H1 (cell line): ENCODE data around the gene HEXIM2. TPM values are rescaled to one million over a fixed set of nuclear protein-coding genes. Genes with fewer than 3 reads are reported as not detected.

Source experiments
- ASH2L ChIP-seq: fragments of 200-600, 300-600 bp; sonication (generic); IDR thresholded peaks from one replicate; pipeline ENCODE4 v1.7.1; 2017; ENCODE audit warnings: low read length
- BACH1 ChIP-seq: IDR thresholded peaks from 2 replicates; pipeline ENCODE4 v1.6.1; 2012; ENCODE audit warnings: low read length, improper control_type of control experiment
- BCL11A ChIP-seq, 2 experiments: IDR thresholded peaks; one replicate each; pipeline ENCODE4 v1.6.1; 2011; ENCODE audit warnings: low read depth in 2 of 2, low read length in 2 of 2, mild to moderate bottlenecking in 2 of 2
- CHD1 ChIP-seq: IDR thresholded peaks from 2 replicates; pipeline ENCODE4 v1.6.1; 2012; ENCODE audit warnings: low read depth, low read length, improper control_type of control experiment
- EGR1 ChIP-seq: IDR thresholded peaks from 2 replicates; pipeline ENCODE4 v1.6.1; 2011; ENCODE audit warnings: low read depth, low read length, borderline replicate concordance
- EZH2 ChIP-seq: fragments of 200-600 bp; sonication (generic); IDR thresholded peaks from 2 replicates; pipeline ENCODE4 v1.7.1; 2012; ENCODE audit warnings: low read depth, mild to moderate bottlenecking, moderate library complexity, low read length, inconsistent platforms; ENCODE audit not compliant: severe bottlenecking
- GTF2F1 ChIP-seq: IDR thresholded peaks from 2 replicates; pipeline ENCODE4 v1.6.1; 2012; ENCODE audit warnings: low read depth, low read length, improper control_type of control experiment, borderline replicate concordance
- HDAC6 ChIP-seq: IDR thresholded peaks from one replicate; pipeline ENCODE4 v1.7.1; 2012; ENCODE audit warnings: low read depth, mild to moderate bottlenecking, inconsistent platforms, low read length, moderate library complexity
- JUND ChIP-seq: IDR thresholded peaks from 2 replicates; pipeline ENCODE4 v1.6.1; 2011; ENCODE audit warnings: mild to moderate bottlenecking, improper control_type of control experiment, low read length
- KDM1A ChIP-seq: fragments of 200-600, 300-600 bp; sonication (generic); IDR thresholded peaks from 2 replicates; pipeline ENCODE4 v1.7.1; 2016; ENCODE audit warnings: mild to moderate bottlenecking, low read length, borderline replicate concordance
- MAFK ChIP-seq: IDR thresholded peaks from 2 replicates; pipeline ENCODE4 v1.6.1; 2012; ENCODE audit warnings: low read depth, mild to moderate bottlenecking, improper control_type of control experiment, low read length
- NANOG ChIP-seq: IDR thresholded peaks from 2 replicates; pipeline ENCODE4 v1.6.1; 2011; ENCODE audit warnings: low read length, low read depth, mild to moderate bottlenecking, inconsistent platforms; ENCODE audit not compliant: insufficient read depth, poor library complexity, severe bottlenecking
- NRF1 ChIP-seq: IDR thresholded peaks from 2 replicates; pipeline ENCODE4 v1.6.1; 2011; ENCODE audit warnings: mild to moderate bottlenecking, low read depth, low read length, improper control_type of control experiment
- POLR2AphosphoS5 ChIP-seq: IDR thresholded peaks from 2 replicates; pipeline ENCODE4 v1.6.1; 2011; ENCODE audit warnings: low read depth, low read length
- RXRA ChIP-seq: IDR thresholded peaks from 2 replicates; pipeline ENCODE4 v1.6.1; 2011; ENCODE audit warnings: low read depth, mild to moderate bottlenecking, low read length, moderate library complexity; ENCODE audit not compliant: insufficient read depth
- SIX5 ChIP-seq: IDR thresholded peaks from 2 replicates; pipeline ENCODE4 v1.6.1; 2011; ENCODE audit warnings: mild to moderate bottlenecking, low read depth, low read length
- SUZ12 ChIP-seq: fragments of 200-600 bp; sonication (generic); IDR thresholded peaks from 2 replicates; pipeline ENCODE4 v1.6.1; 2012; ENCODE audit warnings: mild to moderate bottlenecking, inconsistent platforms, low read length, moderate library complexity, mixed read lengths
- TEAD4 ChIP-seq: IDR thresholded peaks from 2 replicates; pipeline ENCODE4 v1.6.1; 2012; ENCODE audit warnings: low read depth, low read length, inconsistent platforms, mixed read lengths
- ZNF274 ChIP-seq: IDR thresholded peaks from 2 replicates; pipeline ENCODE4 v1.7.0; 2012; ENCODE audit warnings: low read length, borderline replicate concordance; ENCODE audit errors: extremely low read depth
- polyA plus RNA-seq, 7 experiments: library from polyadenylated mRNA; depleted of rRNA in 3 of 7; stranded (reverse) in 5 of 7; unstranded in 2 of 7; fragments of >200 nt in 5 of 7; fragments of 200-250 nt in 2 of 7; gene quantifications; 1 replicate in 5 of 7; 2 replicates in 1 of 7; 4 replicates in 1 of 7; pipeline versions ENCODE4 v1.2.1 to v1.2.3, GENCODE V29; 2011 to 2013; ENCODE audit warnings: missing spikeins in 2 of 7, mixed read lengths in 2 of 7
- total RNA-seq: library from RNA; stranded (reverse); fragmentation: NEBNext Ultra II Directional; extraction: Animal tissue kit (Norgen Biotek cat#: 25700); gene quantifications from 2 replicates; pipeline ENCODE4 v1.2.1, GENCODE V29; 2021
- TF ChIP-seq, protein P1 (sequence below), 3 experiments: IDR thresholded peaks; 1 replicate in 2 of 3; 2 replicates in 1 of 3; pipeline versions ENCODE4 v1.5.1 to v1.6.1; 2011; ENCODE audit warnings: low read length in 3 of 3, mild to moderate bottlenecking in 3 of 3, inconsistent platforms in 2 of 3, low read depth in 1 of 3, moderate library complexity in 1 of 3; ENCODE audit not compliant: insufficient read depth in 1 of 3; ENCODE audit errors: control extremely low read depth in 1 of 3
- TF ChIP-seq, protein P2 (sequence below): IDR thresholded peaks from 2 replicates; pipeline ENCODE4 v1.6.1; 2011; ENCODE audit warnings: low read length, improper control_type of control experiment

HEXIM2 gene
- total and polyA plus RNA-seq, 2 of the 8 experiments (the other 6 are each of a cell fraction or from before 2014, with no cell fraction given): 7.5 to 13.2 TPM

DNA sequence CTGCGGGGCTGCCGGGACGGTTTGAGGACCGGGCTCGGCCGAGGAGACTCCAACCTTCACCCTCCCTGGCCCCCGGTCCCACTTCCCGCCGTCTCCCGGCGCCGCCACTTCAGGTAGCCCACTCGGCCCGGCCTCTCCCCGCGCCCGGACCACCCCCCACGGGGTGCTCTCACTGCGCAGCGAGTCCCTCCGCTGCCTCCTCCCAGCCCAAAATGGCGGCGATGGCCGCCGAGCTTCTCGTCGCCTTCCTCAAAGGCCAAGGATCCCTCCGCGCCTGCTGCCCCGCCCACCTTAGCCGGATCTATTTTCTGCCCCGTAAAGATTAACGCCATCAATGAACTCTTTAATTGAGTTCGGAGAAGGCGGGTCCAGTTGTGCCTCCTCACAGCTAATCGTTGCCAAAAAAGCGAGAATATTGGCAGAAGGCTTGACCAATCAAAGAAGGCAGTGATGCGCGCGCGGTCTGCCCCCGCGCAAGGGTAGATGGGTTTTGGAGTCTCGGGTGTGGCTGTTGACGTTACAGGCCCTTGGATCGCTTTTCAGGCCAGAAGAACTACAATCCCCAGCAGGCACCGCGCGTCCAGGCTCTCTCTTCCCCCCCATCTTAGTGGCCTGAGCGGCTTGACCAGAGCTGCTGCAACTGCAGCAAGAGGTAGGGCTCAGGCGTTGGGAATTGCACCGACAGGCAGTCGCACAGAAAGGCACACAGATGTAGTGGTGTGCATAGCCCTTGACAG is at the start of gene HEXIM2 (continued):
- TF ChIP-seq RXRA (no peak), CHD1 (no peak), ZNF274 (no peak), POLR2AphosphoS5 (peak; percentile 95), NANOG (peak; percentile 16), SUZ12 (no peak), HDAC6 (no peak), GTF2F1 (no peak), JUND (0 out of 2 replicates have a peak, but pooled peaks have one; percentile 22), BCL11A (IDR thresholded peaks at IDR 0.05; ENCODE audit: low read depth in 2 of 2, low read length in 2 of 2) (no peak), ASH2L (peak; percentile 81), BACH1 (no peak), KDM1A (no peak), MAFK (no peak), SIX5 (peak; percentile 84), NRF1 (peak; percentile 67), TEAD4 (0 out of 2 replicates have a peak, but pooled peaks have one; percentile 28), EZH2 (no peak), EGR1 (peak; percentile 46; the same call in 1 of the 2 replicates)
- TF ChIP-seq, protein P1, sequence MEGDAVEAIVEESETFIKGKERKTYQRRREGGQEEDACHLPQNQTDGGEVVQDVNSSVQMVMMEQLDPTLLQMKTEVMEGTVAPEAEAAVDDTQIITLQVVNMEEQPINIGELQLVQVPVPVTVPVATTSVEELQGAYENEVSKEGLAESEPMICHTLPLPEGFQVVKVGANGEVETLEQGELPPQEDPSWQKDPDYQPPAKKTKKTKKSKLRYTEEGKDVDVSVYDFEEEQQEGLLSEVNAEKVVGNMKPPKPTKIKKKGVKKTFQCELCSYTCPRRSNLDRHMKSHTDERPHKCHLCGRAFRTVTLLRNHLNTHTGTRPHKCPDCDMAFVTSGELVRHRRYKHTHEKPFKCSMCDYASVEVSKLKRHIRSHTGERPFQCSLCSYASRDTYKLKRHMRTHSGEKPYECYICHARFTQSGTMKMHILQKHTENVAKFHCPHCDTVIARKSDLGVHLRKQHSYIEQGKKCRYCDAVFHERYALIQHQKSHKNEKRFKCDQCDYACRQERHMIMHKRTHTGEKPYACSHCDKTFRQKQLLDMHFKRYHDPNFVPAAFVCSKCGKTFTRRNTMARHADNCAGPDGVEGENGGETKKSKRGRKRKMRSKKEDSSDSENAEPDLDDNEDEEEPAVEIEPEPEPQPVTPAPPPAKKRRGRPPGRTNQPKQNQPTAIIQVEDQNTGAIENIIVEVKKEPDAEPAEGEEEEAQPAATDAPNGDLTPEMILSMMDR (IDR thresholded peaks at IDR 0.05; ENCODE audit: control extremely low read depth in 1 of 3, insufficient read depth in 1 of 3, low read depth in 1 of 3, low read length in 3 of 3): no peak
- TF ChIP-seq, protein P2, sequence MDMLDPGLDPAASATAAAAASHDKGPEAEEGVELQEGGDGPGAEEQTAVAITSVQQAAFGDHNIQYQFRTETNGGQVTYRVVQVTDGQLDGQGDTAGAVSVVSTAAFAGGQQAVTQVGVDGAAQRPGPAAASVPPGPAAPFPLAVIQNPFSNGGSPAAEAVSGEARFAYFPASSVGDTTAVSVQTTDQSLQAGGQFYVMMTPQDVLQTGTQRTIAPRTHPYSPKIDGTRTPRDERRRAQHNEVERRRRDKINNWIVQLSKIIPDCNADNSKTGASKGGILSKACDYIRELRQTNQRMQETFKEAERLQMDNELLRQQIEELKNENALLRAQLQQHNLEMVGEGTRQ: no peak
